KMS-11 (cell line): Measurements from ENCODE around the gene REXO4.

Experiments used
- H2AFZ ChIP-seq: fragments of 200-600 bp; sonication (generic); 2 replicates; pipeline ENCODE4 v1.6.1; 2016; ENCODE audit warnings: antibody characterized with exemption, mixed run types, low read depth
- H3K27ac ChIP-seq: fragments of 200-600 bp; sonication (generic); 2 replicates; pipeline ENCODE4 v1.6.1; 2016; ENCODE audit warnings: mild to moderate bottlenecking, mixed run types
- H3K27me3 ChIP-seq: fragments of 200-600 bp; sonication (generic); 2 replicates; pipeline ENCODE4 v1.6.1; 2017; ENCODE audit warnings: mild to moderate bottlenecking, low read depth, mixed run types, moderate library complexity; ENCODE audit not compliant: insufficient read depth
- H3K36me3 ChIP-seq: fragments of 200-600 bp; sonication (generic); 2 replicates; pipeline ENCODE4 v1.6.1; 2017; ENCODE audit warnings: mild to moderate bottlenecking, mixed run types; ENCODE audit not compliant: insufficient read depth
- H3K4me1 ChIP-seq: fragments of 200-600 bp; sonication (generic); 2 replicates; pipeline ENCODE4 v1.6.1; 2016; ENCODE audit warnings: mild to moderate bottlenecking, low read depth, mixed run types; ENCODE audit not compliant: poor library complexity, severe bottlenecking
- H3K4me2 ChIP-seq: fragments of 200-600 bp; sonication (generic); 2 replicates; pipeline ENCODE4 v1.7.0; 2016; ENCODE audit warnings: mild to moderate bottlenecking, mixed run types
- H3K4me3 ChIP-seq: fragments of 200-600 bp; sonication (generic); IDR thresholded peaks from 2 replicates; pipeline ENCODE4 v1.6.1; 2017; ENCODE audit warnings: low read depth, low read length, mixed read lengths; ENCODE audit not compliant: insufficient read depth
- H3K79me2 ChIP-seq: fragments of 200-600 bp; sonication (generic); 2 replicates; pipeline ENCODE4 v1.6.1; 2016; ENCODE audit warnings: low read depth, mixed run types; ENCODE audit not compliant: insufficient read depth
- H3K9ac ChIP-seq: fragments of 200-600 bp; sonication (generic); 2 replicates; pipeline ENCODE4 v1.6.1; 2016; ENCODE audit warnings: mild to moderate bottlenecking, mixed run types
- H4K20me1 ChIP-seq: fragments of 200-600 bp; sonication (generic); 2 replicates; pipeline ENCODE4 v1.6.1; 2016; ENCODE audit warnings: mild to moderate bottlenecking, mixed run types; ENCODE audit not compliant: insufficient read depth
- CTCF ChIP-seq: fragments of 200-600 bp; sonication (generic); conservative IDR thresholded peaks from 2 replicates; pipeline ENCODE4 v1.6.1; 2017; ENCODE audit warnings: low read depth, mild to moderate bottlenecking, antibody characterized with exemption, low read length, moderate library complexity, mixed read lengths

The REXO4 gene

GRCh38 chr9:133382507-133383141 is 35.2 kb downstream of the REXO4 start:
- Histone ChIP-seq H3K36me3 (no peaks in the 10 kb centered on the region), H3K27ac (no peak overlapping the region), H3K9ac (no peak overlapping the region), H3K79me2 (no peaks in the 10 kb centered on the region), H4K20me1 (no peaks in the 10 kb centered on the region), H2AFZ (no peak overlapping the region), H3K4me3 (no peak overlapping the region), H3K27me3 (peaks cover 12% of the 10 kb centered on the region; the same call in 1 of the 2 replicates), H3K4me2 (no peak overlapping the region), H3K4me1 (no peaks in the 10 kb centered on the region)
- no peak for TF ChIP-seq CTCF

GRCh38 chr9:133380734-133381133 is 37.1 kb downstream of the REXO4 start:
- H3K27me3 ChIP-seq, result peaks cover 4% of the 10 kb centered on the region; the same call in 1 of the 2 replicates
- H3K36me3 ChIP-seq, result no peaks in the 10 kb centered on the region
- TF ChIP-seq CTCF, result no peak
- no peaks in the 10 kb centered on the region for H3K79me2 ChIP-seq
- no peak overlapping the region for H3K27ac ChIP-seq
- no peak overlapping the region for H2AFZ ChIP-seq
- H3K4me3 ChIP-seq, result no peak overlapping the region
- no peak overlapping the region for H3K9ac ChIP-seq
- no peaks in the 10 kb centered on the region for H4K20me1 ChIP-seq
- H3K4me2 ChIP-seq, result no peak overlapping the region
- no peaks in the 10 kb centered on the region for H3K4me1 ChIP-seq

- H3K27ac ChIP-seq, result no peak overlapping the region
- H2AFZ ChIP-seq, result no peak overlapping the region
- peaks cover 4% of the 10 kb centered on the region for H3K4me1 ChIP-seq
- H3K27me3 ChIP-seq, result no peaks in the 10 kb centered on the region; the same call in 1 of the 2 replicates
- no peak overlapping the region for H3K4me2 ChIP-seq
- no peaks in the 10 kb centered on the region for H4K20me1 ChIP-seq
- no peak for TF ChIP-seq CTCF
- H3K9ac ChIP-seq, result no peak overlapping the region
- no peaks in the 10 kb centered on the region for H3K36me3 ChIP-seq
- H3K4me3 ChIP-seq, result no peak overlapping the region
- H3K79me2 ChIP-seq, result peaks cover 13% of the 10 kb centered on the region
These were observed 38.4 kb downstream of the REXO4 start for GRCh38 chr9:133379153-133380086.

- Histone ChIP-seq H3K36me3 (no peaks in the 10 kb centered on the region), H3K27me3 (no peaks in the 10 kb centered on the region; the same call in 1 of the 2 replicates)
These were observed 39.3 kb downstream of the REXO4 start for GRCh38 chr9:133378408-133378962.

More at GRCh38 chr9:133378408-133378962, 39.3 kb downstream of the REXO4 start:
- no peaks in the 10 kb centered on the region for H4K20me1 ChIP-seq
- peaks cover 22% of the 10 kb centered on the region for H3K79me2 ChIP-seq
- TF ChIP-seq CTCF, result no peak
- H3K9ac ChIP-seq, result no peak overlapping the region
- H2AFZ ChIP-seq, result no peak overlapping the region
- no peak overlapping the region for H3K27ac ChIP-seq
- H3K4me3 ChIP-seq, result no peak overlapping the region
- H3K4me1 ChIP-seq, result peaks cover 10% of the 10 kb centered on the region
- no peak overlapping the region for H3K4me2 ChIP-seq
